Liver (tissue), 9 donors: Measurements from ENCODE around the gene ZNF653. TPM values are rescaled to one million over a fixed set of nuclear protein-coding genes. Genes with fewer than 3 reads are reported as not detected.

Source experiments
- DNase-seq: peaks from one replicate; pipeline ENCODE4 v3.0.0-alpha.2; 2017; ENCODE audit warnings: low spot score
- H3K27ac ChIP-seq, 2 donors: one replicate each; pipeline ENCODE4 v1.7.0; 2013; ENCODE audit warnings: inconsistent platforms in 2 of 2, low read length in 2 of 2, control low read depth in 1 of 2, low read depth in 1 of 2, mild to moderate bottlenecking in 1 of 2
- H3K27me3 ChIP-seq, 4 donors: one replicate each; pipeline versions ENCODE4 v1.6.1 to v1.7.0; 2013; ENCODE audit warnings: low read length in 3 of 4, inconsistent platforms in 1 of 4, mild to moderate bottlenecking in 1 of 4, moderate library complexity in 1 of 4; ENCODE audit not compliant: control insufficient read depth in 4 of 4, insufficient read depth in 4 of 4
- H3K36me3 ChIP-seq, 4 donors: one replicate each; pipeline versions ENCODE4 v1.6.1 to v1.7.0; 2013; ENCODE audit warnings: low read length in 3 of 4, mild to moderate bottlenecking in 3 of 4, low read depth in 1 of 4, moderate library complexity in 1 of 4; ENCODE audit not compliant: control insufficient read depth in 4 of 4, insufficient read depth in 3 of 4
- H3K4me1 ChIP-seq, 4 donors: one replicate each; pipeline versions ENCODE4 v1.6.1 to v1.7.0; 2013; ENCODE audit warnings: low read length in 3 of 4, mild to moderate bottlenecking in 3 of 4, moderate library complexity in 1 of 4; ENCODE audit not compliant: control insufficient read depth in 4 of 4, insufficient read depth in 4 of 4
- H3K4me3 ChIP-seq, 3 donors: one replicate each; pipeline versions ENCODE4 v1.6.1 to v1.7.0; 2013; ENCODE audit warnings: low read length in 3 of 3, control low read depth in 1 of 3, low read depth in 1 of 3, mild to moderate bottlenecking in 1 of 3
- H3K9ac ChIP-seq, 2 donors: one replicate each; pipeline ENCODE4 v1.7.0; 2013; ENCODE audit warnings: low read length in 2 of 2, mild to moderate bottlenecking in 2 of 2, moderate library complexity in 2 of 2, control low read depth in 1 of 2, low read depth in 1 of 2
- H3K9me3 ChIP-seq, 4 donors: one replicate each; pipeline versions ENCODE4 v1.6.1 to v1.7.0; 2013; ENCODE audit warnings: low read length in 3 of 4; ENCODE audit not compliant: control insufficient read depth in 4 of 4
- EGR1 ChIP-seq, 2 donors: IDR thresholded peaks; 2 replicates each; pipeline ENCODE4 v1.6.1; 2016 to 2018; ENCODE audit warnings: antibody characterized with exemption in 2 of 2, low read depth in 2 of 2
- FOXA1 ChIP-seq: IDR thresholded peaks from 2 replicates; pipeline ENCODE4 v1.6.1; 2016; ENCODE audit warnings: antibody characterized with exemption
- FOXA2 ChIP-seq: IDR thresholded peaks from 2 replicates; pipeline ENCODE4 v1.6.1; 2016; ENCODE audit warnings: antibody characterized with exemption
- GABPA ChIP-seq, 2 donors: IDR thresholded peaks in 1 of 2; conservative IDR thresholded peaks in 1 of 2; 2 replicates each; pipeline ENCODE4 v1.6.1; 2016; ENCODE audit warnings: antibody characterized with exemption in 2 of 2, mild to moderate bottlenecking in 1 of 2, moderate library complexity in 1 of 2
- HNF4A ChIP-seq, 2 donors: conservative IDR thresholded peaks; 2 replicates each; pipeline ENCODE4 v1.6.1; 2016; ENCODE audit warnings: antibody characterized with exemption in 2 of 2, mild to moderate bottlenecking in 2 of 2
- HNF4G ChIP-seq: IDR thresholded peaks from 2 replicates; pipeline ENCODE4 v1.6.1; 2016; ENCODE audit warnings: antibody characterized with exemption
- JUND ChIP-seq, 2 donors: IDR thresholded peaks; 2 replicates each; pipeline ENCODE4 v1.6.1; 2016; ENCODE audit warnings: antibody characterized with exemption in 2 of 2
- NR2F2 ChIP-seq: IDR thresholded peaks from 2 replicates; pipeline ENCODE4 v1.6.1; 2016; ENCODE audit warnings: antibody characterized with exemption
- RAD21 ChIP-seq, 2 donors: IDR thresholded peaks; 2 replicates each; pipeline ENCODE4 v1.6.1; 2016; ENCODE audit warnings: antibody characterized with exemption in 2 of 2, mild to moderate bottlenecking in 2 of 2
- RXRA ChIP-seq, 2 donors: IDR thresholded peaks; 2 replicates each; pipeline ENCODE4 v1.6.1; 2017 to 2018; ENCODE audit warnings: antibody characterized with exemption in 2 of 2, mild to moderate bottlenecking in 1 of 2
- SP1 ChIP-seq: IDR thresholded peaks from 2 replicates; pipeline ENCODE4 v1.6.1; 2018; ENCODE audit warnings: antibody characterized with exemption, mild to moderate bottlenecking
- TAF1 ChIP-seq: conservative IDR thresholded peaks from 2 replicates; pipeline ENCODE4 v1.6.1; 2016; ENCODE audit warnings: antibody characterized with exemption, mild to moderate bottlenecking
- YY1 ChIP-seq: IDR thresholded peaks from 2 replicates; pipeline ENCODE4 v1.6.1; 2016; ENCODE audit warnings: antibody characterized with exemption, mild to moderate bottlenecking
- WGBS: extraction: QIAGEN DNeasy Blood & Tissue Kit; methylation state at CpG from one replicate; pipeline ENCODE4 v1.1.7; 2013; 5-methylcytosine and 5-hydroxymethylcytosine counted together
- polyA plus RNA-seq, 2 donors: library from polyadenylated mRNA; stranded (reverse) in 1 of 2; unstranded in 1 of 2; fragments of 200-250 nt in 1 of 2; fragments of >200 nt in 1 of 2; fragmentation: Nextera tagmentation in 1 of 2; extraction: Ambion mirVana in 1 of 2; gene quantifications; one replicate each; pipeline versions ENCODE4 v1.2.1 to v1.2.3, GENCODE V29; 2013 to 2015
- total RNA-seq, 2 donors: library from RNA; depleted of rRNA; stranded (reverse); fragments of >200 nt; gene quantifications; one replicate each; pipeline ENCODE4 v1.2.3, GENCODE V29; 2014
- TF ChIP-seq, protein P1 (sequence below): IDR thresholded peaks from 2 replicates; pipeline ENCODE4 v1.6.1; 2016; ENCODE audit warnings: antibody characterized with exemption, mild to moderate bottlenecking
- TF ChIP-seq, protein P2 (sequence below): fragments of 150-350 bp; IDR thresholded peaks from 2 replicates; pipeline ENCODE4 v1.5.1; 2017; ENCODE audit warnings: improper control_type of control experiment, low read depth, low read length; ENCODE audit not compliant: missing input control
- TF ChIP-seq, protein P3 (sequence below): IDR thresholded peaks from 2 replicates; pipeline ENCODE4 v1.6.1; 2016; ENCODE audit warnings: antibody characterized with exemption
- TF ChIP-seq, protein P4 (sequence below): IDR thresholded peaks from 2 replicates; pipeline ENCODE4 v1.6.1; 2016; ENCODE audit warnings: antibody characterized with exemption
- TF ChIP-seq, protein P5 (sequence below): IDR thresholded peaks from 2 replicates; pipeline ENCODE4 v1.6.1; 2016; ENCODE audit warnings: antibody characterized with exemption
- donor health status: healthy.
- donor health status: healthy.
- donor health status: healthy.
- donor health status: healthy.
- donor health status: healthy.

ZNF653 gene
- total and polyA plus RNA-seq, 4 donors: 1.3 to 4.6 (median 3.1) TPM

DNA sequence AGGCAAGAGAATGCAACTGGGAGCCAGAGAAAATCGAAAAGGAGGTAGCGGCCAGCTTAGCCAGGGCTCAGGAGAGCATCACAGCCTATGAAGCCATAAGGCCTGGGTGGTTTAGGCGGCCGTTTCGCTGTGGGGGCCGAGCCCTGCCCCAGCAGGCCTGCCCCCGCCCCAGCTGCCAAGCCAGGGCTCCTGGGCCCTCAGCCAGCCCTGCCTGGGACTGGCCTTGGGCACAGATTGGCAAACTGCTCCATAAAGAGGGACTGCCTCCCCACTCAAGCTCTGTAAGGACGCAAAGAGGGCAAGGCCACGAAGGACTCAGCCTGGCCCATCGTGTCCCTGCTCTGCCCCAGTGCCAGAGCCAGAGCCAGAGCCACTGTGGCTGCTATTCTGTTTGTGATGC is 10.2 kb downstream of the ZNF653 start:
- 82% methylated on average over 10 of the region's 10 CpGs for WGBS
- no peak for DNase-seq
- H3K27ac ChIP-seq: no peak overlapping the region
- no peaks in the 10 kb centered on the region for H3K27me3 ChIP-seq
- H3K9me3 ChIP-seq: no peaks in the 10 kb centered on the region
- peaks cover 0 to 18% (median 9%) of the 10 kb centered on the region in 4 donors for H3K4me1 ChIP-seq
- H3K36me3 ChIP-seq: peaks cover 0 to 12% (median 4%) of the 10 kb centered on the region in 4 donors
- TF ChIP-seq, protein P1, sequence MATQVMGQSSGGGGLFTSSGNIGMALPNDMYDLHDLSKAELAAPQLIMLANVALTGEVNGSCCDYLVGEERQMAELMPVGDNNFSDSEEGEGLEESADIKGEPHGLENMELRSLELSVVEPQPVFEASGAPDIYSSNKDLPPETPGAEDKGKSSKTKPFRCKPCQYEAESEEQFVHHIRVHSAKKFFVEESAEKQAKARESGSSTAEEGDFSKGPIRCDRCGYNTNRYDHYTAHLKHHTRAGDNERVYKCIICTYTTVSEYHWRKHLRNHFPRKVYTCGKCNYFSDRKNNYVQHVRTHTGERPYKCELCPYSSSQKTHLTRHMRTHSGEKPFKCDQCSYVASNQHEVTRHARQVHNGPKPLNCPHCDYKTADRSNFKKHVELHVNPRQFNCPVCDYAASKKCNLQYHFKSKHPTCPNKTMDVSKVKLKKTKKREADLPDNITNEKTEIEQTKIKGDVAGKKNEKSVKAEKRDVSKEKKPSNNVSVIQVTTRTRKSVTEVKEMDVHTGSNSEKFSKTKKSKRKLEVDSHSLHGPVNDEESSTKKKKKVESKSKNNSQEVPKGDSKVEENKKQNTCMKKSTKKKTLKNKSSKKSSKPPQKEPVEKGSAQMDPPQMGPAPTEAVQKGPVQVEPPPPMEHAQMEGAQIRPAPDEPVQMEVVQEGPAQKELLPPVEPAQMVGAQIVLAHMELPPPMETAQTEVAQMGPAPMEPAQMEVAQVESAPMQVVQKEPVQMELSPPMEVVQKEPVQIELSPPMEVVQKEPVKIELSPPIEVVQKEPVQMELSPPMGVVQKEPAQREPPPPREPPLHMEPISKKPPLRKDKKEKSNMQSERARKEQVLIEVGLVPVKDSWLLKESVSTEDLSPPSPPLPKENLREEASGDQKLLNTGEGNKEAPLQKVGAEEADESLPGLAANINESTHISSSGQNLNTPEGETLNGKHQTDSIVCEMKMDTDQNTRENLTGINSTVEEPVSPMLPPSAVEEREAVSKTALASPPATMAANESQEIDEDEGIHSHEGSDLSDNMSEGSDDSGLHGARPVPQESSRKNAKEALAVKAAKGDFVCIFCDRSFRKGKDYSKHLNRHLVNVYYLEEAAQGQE: no peak
- TF ChIP-seq NR2F2 (no peak), FOXA2 (no peak), HNF4A (conservative IDR thresholded peaks at IDR 0.05) (no peak), HNF4G (no peak), JUND (IDR thresholded peaks at IDR 0.05) (no peak), YY1 (no peak), SP1 (no peak), RAD21 (IDR thresholded peaks at IDR 0.05) (no peak)
- TF ChIP-seq, protein P2, sequence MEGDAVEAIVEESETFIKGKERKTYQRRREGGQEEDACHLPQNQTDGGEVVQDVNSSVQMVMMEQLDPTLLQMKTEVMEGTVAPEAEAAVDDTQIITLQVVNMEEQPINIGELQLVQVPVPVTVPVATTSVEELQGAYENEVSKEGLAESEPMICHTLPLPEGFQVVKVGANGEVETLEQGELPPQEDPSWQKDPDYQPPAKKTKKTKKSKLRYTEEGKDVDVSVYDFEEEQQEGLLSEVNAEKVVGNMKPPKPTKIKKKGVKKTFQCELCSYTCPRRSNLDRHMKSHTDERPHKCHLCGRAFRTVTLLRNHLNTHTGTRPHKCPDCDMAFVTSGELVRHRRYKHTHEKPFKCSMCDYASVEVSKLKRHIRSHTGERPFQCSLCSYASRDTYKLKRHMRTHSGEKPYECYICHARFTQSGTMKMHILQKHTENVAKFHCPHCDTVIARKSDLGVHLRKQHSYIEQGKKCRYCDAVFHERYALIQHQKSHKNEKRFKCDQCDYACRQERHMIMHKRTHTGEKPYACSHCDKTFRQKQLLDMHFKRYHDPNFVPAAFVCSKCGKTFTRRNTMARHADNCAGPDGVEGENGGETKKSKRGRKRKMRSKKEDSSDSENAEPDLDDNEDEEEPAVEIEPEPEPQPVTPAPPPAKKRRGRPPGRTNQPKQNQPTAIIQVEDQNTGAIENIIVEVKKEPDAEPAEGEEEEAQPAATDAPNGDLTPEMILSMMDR: no peak
- TF ChIP-seq, protein P3, sequence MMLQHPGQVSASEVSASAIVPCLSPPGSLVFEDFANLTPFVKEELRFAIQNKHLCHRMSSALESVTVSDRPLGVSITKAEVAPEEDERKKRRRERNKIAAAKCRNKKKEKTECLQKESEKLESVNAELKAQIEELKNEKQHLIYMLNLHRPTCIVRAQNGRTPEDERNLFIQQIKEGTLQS: no peak
- H3K4me3 ChIP-seq: no peak overlapping the region
- no peak overlapping the region for H3K9ac ChIP-seq

DNA sequence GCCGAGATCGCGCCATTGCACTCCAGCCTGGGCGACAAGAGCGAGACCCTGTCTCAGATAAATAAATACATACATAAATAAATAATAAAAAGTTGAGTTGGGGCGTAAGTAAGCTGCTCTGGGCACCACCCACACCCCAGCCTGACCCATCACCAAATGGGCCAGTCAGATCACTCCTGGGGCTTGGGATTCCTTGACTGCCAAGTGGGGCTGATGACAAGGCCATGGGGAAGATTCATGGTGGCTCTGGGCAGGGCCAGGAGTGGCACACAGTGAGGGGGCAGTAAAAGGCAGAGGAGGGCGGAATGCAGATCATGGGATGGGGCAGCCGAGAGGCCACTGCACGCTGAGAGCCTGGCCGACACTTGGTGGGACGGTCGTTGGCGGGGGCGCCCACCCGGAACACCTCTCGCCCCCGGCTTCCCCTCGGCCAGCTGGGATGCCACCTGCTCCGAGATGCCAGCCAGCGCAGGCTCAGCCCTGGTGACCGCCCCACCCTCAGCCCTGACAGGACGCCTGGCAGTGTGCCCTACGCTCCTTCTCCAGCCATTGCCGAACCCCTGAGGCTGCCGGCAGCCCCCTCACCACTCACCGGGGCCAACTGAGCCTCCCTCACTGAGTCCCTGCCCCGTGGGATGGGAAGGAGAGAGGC is 10.9 kb downstream of the ZNF653 start:
- peaks cover 0 to 12% (median 4%) of the 10 kb centered on the region in 4 donors for H3K36me3 ChIP-seq
- no peak for DNase-seq
- no peaks in the 10 kb centered on the region for H3K27me3 ChIP-seq
- no peak overlapping the region for H3K27ac ChIP-seq
- no peak for TF ChIP-seq SP1
- no peak for TF ChIP-seq HNF4A (conservative IDR thresholded peaks at IDR 0.05)
- no peak for TF ChIP-seq HNF4G
- TF ChIP-seq, protein P4, sequence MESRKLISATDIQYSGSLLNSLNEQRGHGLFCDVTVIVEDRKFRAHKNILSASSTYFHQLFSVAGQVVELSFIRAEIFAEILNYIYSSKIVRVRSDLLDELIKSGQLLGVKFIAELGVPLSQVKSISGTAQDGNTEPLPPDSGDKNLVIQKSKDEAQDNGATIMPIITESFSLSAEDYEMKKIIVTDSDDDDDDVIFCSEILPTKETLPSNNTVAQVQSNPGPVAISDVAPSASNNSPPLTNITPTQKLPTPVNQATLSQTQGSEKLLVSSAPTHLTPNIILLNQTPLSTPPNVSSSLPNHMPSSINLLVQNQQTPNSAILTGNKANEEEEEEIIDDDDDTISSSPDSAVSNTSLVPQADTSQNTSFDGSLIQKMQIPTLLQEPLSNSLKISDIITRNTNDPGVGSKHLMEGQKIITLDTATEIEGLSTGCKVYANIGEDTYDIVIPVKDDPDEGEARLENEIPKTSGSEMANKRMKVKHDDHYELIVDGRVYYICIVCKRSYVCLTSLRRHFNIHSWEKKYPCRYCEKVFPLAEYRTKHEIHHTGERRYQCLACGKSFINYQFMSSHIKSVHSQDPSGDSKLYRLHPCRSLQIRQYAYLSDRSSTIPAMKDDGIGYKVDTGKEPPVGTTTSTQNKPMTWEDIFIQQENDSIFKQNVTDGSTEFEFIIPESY: no peak
- no peak for TF ChIP-seq JUND (IDR thresholded peaks at IDR 0.05)
- TF ChIP-seq TAF1: no peak
- no peak for TF ChIP-seq EGR1 (IDR thresholded peaks at IDR 0.05; ENCODE audit: low read depth in 2 of 2)
- no peak for TF ChIP-seq RXRA (IDR thresholded peaks at IDR 0.05)
- TF ChIP-seq, protein P5, sequence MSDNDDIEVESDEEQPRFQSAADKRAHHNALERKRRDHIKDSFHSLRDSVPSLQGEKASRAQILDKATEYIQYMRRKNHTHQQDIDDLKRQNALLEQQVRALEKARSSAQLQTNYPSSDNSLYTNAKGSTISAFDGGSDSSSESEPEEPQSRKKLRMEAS: no peak
- no peak for TF ChIP-seq FOXA1
- TF ChIP-seq GABPA (IDR thresholded peaks at IDR 0.05 in 1 of 2, conservative IDR thresholded peaks at IDR 0.05 in 1 of 2): no peak
- H3K4me3 ChIP-seq: no peak overlapping the region
- WGBS: 97% methylated on average over 27 of the region's 27 CpGs
- peaks cover 0 to 23% (median 13%) of the 10 kb centered on the region in 4 donors for H3K4me1 ChIP-seq
- no peak overlapping the region for H3K9ac ChIP-seq
- H3K9me3 ChIP-seq: no peaks in the 10 kb centered on the region
